GM18511 (cell line): ENCODE data around the gene IQCN.

Experiments
- ATAC-seq: cut with Tn5 transposase; IDR thresholded peaks from one replicate; pipeline ENCODE4 v1.9.1; 2021; ENCODE audit warnings: mild to moderate bottlenecking, moderate library complexity; ENCODE audit not compliant: unreplicated experiment

Gene IQCN

GRCh38 chr19:18234194-18234593, 40.1 kb downstream of the IQCN start:
- no peak for ATAC-seq

DNA sequence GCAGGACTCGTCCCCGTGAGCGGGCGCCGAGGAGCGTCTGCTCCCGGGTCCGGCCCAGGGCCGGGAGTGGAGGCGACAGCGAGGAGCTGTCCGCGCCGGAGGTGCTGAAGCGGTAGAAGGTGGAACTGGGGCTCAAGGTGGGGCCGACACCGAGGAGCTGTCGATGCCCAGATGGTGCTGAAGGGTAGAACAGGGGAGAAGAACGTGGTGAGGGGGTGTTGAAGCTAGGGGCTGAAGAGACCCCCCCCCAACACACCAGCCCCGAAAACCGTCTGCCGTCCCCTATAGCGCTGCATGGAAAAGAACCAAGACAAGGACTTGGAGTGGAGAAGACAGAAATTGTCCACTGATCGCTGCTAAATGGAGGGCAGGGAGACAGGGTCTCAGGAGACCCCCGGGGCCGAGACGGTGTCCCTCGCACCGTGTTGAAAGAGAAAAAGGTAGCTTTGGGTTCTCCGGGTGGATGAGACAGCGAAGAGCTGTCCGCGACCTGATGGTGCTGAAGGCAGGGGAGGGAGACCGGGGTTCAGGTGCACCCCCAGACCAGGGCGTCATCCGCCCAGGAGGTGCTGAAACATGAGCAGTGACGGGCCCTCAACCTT, 40.9 kb downstream of the IQCN start:
- ATAC-seq: no peak

DNA sequence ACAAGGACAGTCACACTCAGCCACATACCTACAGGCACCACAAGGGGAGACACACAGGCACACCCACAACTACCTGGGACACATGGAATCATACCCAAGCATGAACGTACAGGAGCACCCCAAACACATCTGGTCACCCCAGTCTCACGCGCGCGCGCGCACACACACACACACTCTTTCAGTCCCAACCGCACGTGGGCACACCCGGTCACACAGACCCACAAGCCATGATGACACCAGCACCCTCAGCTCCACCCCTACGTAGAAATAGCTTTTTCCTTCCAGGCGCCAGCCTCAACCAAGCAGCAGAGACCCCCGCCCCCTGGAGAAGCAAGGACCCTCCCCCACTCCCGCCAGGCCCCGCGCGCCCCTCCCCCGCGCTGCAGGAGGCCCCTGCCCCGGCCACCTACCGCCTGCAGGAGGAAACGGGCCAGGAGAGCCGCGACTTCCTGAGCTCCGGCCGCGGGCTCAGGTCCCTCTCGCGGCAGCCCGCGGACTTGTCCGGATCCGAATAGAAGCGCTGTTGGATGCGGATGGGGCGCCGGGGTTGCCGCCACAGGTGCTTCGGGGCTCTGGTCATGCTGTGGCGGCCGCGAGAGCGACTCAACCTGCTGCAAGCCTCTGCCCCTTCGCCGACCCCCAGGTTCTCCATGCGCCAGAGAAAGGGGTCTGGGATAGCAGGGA, 41.6 kb downstream of the IQCN start:
- no peak for ATAC-seq

- no peak for ATAC-seq
Measured at GRCh38 chr19:18231775-18232174, 42.5 kb downstream of the IQCN start.

GRCh38 chr19:18230941-18231734, 43.1 kb downstream of the IQCN start:
- no peak for ATAC-seq

DNA sequence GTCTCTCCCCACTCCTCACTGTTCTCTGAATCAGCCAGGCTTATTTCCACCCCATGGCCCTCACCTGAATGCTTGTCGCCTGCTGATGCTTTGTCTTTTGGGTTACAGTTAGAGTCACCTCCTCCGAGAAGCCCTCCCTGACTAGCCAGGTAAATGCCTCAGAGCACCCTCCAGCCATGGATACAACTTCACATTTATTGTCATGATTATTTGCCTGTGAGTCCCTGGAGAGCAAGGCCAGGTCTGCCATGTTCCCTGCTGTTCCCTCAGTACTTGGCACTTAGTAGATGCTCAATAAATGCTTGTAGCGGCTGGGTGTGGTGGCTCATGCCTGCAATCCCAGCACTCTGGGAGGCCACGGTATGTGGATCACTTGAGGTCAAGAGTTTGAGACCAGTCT, 44.3 kb downstream of the IQCN start:
- ATAC-seq: no peak

- ATAC-seq: no peak
Measured at GRCh38 chr19:18229474-18229873, 44.8 kb downstream of the IQCN start.

GRCh38 chr19:18227781-18228271, 46.4 kb downstream of the IQCN start:
- ATAC-seq: no peak

GRCh38 chr19:18226956-18227780, 47.1 kb downstream of the IQCN start:
- ATAC-seq: no peak

DNA sequence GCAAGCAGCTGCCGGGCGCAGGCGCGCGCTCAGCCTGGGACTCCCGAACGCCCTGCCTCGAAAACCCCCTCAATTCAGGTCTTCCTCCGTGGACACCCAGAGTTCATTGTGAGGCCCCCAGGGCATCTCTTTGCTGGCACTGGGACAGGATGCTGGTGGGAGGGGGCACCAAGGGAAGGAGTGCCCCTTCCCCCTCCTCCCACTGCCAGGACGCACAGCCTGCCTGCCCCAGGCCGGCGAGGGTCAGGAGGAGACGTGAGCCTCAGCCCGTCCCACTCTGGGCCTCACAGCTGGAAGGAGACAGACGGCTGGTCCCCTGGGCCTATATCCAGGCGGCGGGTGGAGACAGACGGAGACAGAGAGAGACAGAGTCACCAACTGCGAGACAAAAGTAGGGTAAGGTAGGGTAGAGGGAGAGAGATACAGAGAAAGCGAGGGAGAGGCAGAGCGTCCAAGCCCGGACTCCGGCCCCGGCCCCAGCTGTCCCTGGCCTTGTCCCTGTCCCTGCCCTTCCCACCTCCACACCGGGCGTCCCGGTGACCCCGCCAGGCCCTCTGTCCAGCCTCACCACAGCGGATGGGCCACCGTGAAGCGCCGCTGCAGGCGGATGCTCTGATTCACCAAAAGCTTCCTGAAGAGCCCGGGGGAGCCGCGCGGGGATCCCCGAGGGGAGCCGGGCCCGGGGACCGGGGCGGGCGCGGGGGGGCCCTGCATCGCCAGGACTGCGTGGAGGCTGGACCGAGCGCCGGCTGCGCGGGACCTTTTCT, 48.4 kb downstream of the IQCN start, which contains the start of gene PDE4C:
PDE4C (minus strand) TSS at position 737 of the 767 bp plus-strand sequence; CDS start at position 714, 23 bp downstream.
- no peak for ATAC-seq

DNA sequence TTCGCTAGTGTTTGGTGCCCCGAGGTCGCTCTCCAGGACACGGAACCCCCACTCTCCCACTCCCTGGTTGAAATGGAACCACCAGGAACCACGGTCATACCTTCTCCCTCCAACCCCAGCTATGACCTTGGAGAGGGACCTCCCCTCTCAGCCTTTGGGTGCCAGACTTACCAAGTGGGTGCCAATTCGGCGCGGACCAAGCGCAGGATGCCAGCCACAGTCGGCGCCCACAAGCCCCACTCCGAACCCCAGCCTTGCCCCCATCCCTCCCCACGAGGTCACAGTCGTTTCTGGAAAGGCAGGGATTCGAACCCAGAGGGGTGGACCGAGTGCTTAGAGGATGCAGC, 48.9 kb downstream of the IQCN start:
- ATAC-seq: no peak

DNA sequence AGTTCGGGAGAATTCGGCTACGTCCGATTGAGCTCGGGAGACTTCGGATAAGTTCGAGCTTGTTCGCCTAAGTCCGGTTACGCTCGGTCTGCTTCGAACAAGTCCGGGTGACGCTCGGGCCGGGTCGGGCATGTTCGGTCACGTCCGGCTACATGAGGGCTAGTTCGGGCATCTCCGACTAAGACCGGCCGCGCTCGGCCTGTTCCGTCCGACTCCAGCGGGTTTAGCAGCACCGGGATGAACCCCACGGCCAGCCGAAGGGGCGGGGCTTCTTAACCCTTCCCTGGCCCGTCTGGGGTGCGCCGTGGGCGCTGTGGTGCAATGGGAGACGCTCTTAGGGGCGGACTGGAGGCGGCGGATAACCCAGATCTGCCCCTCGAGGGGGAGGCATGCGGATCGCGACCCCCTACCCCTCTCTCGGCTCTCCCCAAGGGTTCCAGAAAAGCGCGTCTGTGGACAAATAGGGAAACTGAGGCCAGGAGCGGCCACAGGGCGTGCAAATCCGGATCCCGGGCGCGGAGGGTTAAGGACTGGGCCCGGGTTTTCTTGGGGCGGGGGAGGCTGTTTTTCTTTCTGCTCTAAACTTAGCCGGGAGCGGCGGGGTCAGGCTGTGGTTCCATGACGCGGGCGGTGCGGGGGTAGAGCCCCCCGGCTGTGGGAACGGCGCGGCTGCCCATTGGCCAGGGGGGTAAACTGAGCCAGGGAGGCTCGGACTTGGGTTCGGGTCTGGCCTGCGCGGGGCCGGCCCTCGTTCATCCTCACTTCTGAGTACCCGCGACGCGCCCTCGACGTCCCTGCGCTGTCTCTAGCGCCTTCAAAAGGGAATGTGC, 49.5 kb downstream of the IQCN start:
- peak; percentile 93 for ATAC-seq

DNA sequence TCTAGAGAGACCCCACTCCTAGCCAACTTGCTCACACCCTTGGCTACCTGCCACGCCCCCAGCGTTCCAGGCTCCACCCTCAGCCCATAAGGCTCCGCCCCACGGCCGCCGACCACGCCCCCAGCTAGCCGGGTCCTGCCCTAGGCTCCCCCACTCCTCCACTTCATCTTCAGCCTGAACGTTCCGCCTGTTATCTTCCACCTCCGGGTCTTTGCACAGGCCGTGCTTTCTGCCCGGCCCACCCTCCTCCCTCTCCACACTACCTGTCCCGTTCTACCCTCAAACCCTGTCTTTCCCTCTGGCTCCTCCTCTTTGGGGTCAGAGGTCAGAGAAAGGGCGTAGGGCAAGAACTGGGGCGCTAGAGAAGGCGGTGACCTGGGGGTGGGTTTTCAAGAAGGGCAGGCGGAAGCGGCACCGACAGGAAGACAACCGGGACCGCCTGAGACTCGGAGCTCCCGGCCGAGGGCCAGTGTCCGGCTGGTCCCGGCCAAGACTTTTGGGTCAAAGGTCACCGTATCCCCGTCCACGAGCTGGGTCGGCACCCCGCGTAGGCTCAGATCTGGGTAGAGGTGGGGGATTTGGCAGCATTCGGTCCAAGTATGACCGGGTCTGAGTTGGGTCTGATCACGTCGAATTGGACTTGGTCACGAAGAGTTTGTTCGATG, 50.3 kb downstream of the IQCN start:
- no peak for ATAC-seq

DNA sequence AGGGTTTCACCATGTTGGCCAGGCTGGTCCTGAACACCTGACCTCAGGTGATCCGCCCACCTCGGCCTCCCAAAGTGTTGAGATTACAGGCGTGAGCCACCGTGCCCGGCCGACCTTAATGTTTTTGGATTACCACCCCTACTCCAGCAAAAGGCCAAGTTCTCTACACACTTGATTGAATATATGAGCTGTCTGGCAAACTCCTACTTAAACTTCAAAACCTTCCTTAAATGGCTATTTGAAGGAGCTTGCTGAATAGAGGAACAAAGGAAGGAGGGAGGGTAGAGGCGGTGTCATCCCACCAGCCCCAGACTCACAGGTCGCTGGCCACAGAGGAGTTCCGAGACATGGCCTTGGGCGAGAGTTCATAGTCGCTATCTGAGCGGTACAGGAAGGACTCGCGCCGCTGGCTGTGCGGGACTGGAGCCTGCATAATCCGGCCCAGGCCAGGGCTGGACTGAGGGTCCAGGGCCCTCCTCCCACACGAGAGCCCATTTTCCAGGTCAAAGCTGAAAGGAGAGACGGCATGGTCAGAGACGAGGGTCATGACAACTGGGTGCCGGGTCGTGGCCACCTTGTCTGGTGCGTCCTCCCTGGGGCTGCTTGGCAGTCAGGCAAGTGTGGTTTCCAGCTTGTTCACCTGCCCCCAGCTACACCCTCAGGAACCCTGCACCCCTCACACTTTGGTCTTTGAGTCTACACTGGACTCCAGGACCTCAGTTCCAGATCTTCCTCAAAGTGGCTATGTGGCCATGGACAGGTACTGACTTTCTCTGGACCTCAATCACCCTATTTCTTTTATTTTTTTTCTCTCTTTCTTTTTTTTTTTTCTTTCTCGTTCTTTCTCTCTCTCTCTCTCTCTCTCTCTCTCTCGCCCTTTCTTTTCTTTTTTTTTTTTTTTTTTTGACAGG, 52.2 kb downstream of the IQCN start:
- no peak for ATAC-seq

DNA sequence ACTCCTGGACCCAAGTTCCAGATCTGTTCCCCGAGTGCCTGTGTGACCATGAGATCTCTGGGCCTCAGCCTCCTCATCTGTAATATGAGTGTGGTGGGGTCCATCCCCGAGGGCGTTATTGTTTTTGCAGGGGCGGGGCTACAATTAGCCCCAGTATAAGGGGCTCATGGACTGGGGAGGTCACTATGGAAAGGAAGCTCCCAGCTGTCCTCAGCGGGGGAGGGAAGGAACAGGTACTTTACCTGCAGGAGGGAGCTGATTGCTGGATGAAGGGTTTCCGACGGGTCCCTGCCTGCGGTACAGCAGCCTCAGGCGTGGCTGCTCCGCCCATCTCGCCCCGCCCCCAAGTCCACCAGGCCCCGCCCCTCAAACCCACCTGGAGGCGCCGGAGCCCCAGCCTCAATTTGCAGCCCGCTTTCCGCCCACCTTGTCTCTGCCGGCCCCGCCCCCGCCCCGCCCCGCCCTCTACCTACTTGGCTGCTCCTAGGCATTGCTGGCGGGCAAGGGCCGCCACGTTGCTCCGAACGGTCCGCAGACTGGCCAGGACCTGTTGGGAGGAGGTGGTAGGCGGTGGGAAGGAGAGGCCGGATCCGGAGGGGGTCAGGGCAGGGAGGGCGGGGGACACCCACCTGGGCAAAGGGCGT, 53.5 kb downstream of the IQCN start:
- ATAC-seq: no peak

DNA sequence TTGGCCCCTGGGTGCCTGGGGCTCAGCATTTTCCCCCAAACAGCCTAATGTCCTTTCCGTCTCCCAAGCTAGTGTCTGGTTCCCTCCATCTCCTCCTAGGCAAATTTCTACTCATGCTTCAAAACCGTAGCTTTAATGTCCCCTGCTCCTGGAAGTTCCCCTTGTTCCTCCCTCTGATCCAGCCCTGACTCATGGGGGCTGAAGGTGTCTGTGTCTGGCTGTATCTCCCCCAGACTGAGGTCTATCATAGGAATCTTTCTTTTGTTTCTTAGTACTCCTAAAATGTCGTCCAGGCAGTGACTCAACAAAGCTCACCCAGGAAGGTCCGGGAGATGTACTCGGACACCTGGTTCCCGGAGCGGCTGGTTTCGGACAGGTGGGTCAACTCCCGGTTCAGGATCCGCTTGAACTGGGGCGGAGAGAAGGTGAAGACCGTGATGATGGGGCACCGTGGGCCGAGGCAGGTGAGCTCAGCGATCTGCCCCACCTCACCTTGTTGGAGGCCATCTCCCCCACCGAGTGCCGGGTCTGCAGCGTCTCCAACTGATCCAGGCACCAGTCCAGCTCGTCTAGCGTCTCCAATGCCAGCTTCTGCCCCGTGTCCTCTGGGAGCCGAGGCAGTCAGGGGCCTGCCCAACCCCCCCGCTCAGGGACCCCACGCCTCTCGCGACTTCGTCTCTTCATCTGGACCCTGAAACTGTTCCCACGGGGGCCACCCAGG, 54.2 kb downstream of the IQCN start:
- ATAC-seq: no peak

GRCh38 chr19:18218600-18218999, 55.7 kb downstream of the IQCN start:
- no peak for ATAC-seq
